GM18867 (cell line): Measurements from ENCODE around the gene NYAP1.
"Not testable (repeated sequence)": the region's sequence is repeated elsewhere in the genome, so short reads cannot be mapped to it uniquely, and the experiment has no call there.

ENCODE experiments used
- ATAC-seq: cut with Tn5 transposase; IDR thresholded peaks from one replicate; pipeline ENCODE4 v1.9.1; 2021; ENCODE audit warnings: mild to moderate bottlenecking, moderate library complexity; ENCODE audit not compliant: unreplicated experiment

The NYAP1 gene

GRCh38 chr7:100509231-100509630, 25.5 kb downstream of the NYAP1 start:
- ATAC-seq: no peak

GRCh38 chr7:100510437-100511239, 26.9 kb downstream of the NYAP1 start:
- ATAC-seq: no peak

GRCh38 chr7:100513212-100513810, 29.6 kb downstream of the NYAP1 start:
- no peak for ATAC-seq

- ATAC-seq: no peak
Observed at GRCh38 chr7:100515072-100515532, 31.4 kb downstream of the NYAP1 start.

- peak; percentile 80 for ATAC-seq
Observed at GRCh38 chr7:100516135-100516812, 32.5 kb downstream of the NYAP1 start.

- no peak for ATAC-seq
Observed at GRCh38 chr7:100517305-100517704, 33.6 kb downstream of the NYAP1 start.

- ATAC-seq: no peak
Observed at GRCh38 chr7:100519580-100519979, 35.9 kb downstream of the NYAP1 start.

- no peak for ATAC-seq
Observed at GRCh38 chr7:100520138-100520537, 36.4 kb downstream of the NYAP1 start.

GRCh38 chr7:100521076-100521475, 37.3 kb downstream of the NYAP1 start:
- ATAC-seq: no peak

- ATAC-seq: not testable (repeated sequence)
Observed at GRCh38 chr7:100521909-100522593, 38.3 kb downstream of the NYAP1 start.

GRCh38 chr7:100523192-100523591, 39.5 kb downstream of the NYAP1 start:
- not testable (repeated sequence) for ATAC-seq

GRCh38 chr7:100528108-100528866, 44.6 kb downstream of the NYAP1 start:
- ATAC-seq: not testable (repeated sequence)

GRCh38 chr7:100532165-100533022, 48.7 kb downstream of the NYAP1 start:
- no peak for ATAC-seq

GRCh38 chr7:100535982-100536381, 52.3 kb downstream of the NYAP1 start:
- not testable (repeated sequence) for ATAC-seq

GRCh38 chr7:100536695-100537094, 53.0 kb downstream of the NYAP1 start:
- not testable (repeated sequence) for ATAC-seq

GRCh38 chr7:100538348-100538653, 54.6 kb downstream of the NYAP1 start:
- ATAC-seq: no peak

GRCh38 chr7:100538654-100539435, 55.1 kb downstream of the NYAP1 start, which contains the start of gene AGFG2:
Gene AGFG2, plus strand, starts transcription at chr7:100539203. Its CDS starts 144 bp downstream, at chr7:100539347.
- ATAC-seq: peak; percentile 92

- ATAC-seq: no peak
Observed at GRCh38 chr7:100539436-100540006, 55.8 kb downstream of the NYAP1 start.
